H9 (cell line): ENCODE measurements around the gene TMEM132C. TPM values are rescaled to one million over a fixed set of nuclear protein-coding genes. Genes with fewer than 3 reads are reported as not detected.

Experiments used
- DNase-seq: peaks from one replicate; pipeline ENCODE4 v3.0.0-alpha.2; 2017
- H2AFZ ChIP-seq: one replicate; pipeline ENCODE4 v1.6.1; 2013; ENCODE audit warnings: mild to moderate bottlenecking, low read length, control low read depth, moderate library complexity
- H2AK5ac ChIP-seq: 2 replicates; pipeline ENCODE4 v1.6.1; 2013; ENCODE audit warnings: low read length, control low read depth, mixed read lengths; ENCODE audit not compliant: insufficient read length
- H2BK120ac ChIP-seq: one replicate; pipeline ENCODE4 v1.6.1; 2013; ENCODE audit warnings: low read depth, mild to moderate bottlenecking, low read length, control low read depth, inconsistent platforms; ENCODE audit not compliant: poor library complexity, severe bottlenecking
- H2BK12ac ChIP-seq: 2 replicates; pipeline ENCODE4 v1.6.1; 2013; ENCODE audit warnings: low read length, control low read depth, mixed read lengths, low read depth; ENCODE audit not compliant: insufficient read length
- H2BK15ac ChIP-seq: 2 replicates; pipeline ENCODE4 v1.6.1; 2013; ENCODE audit warnings: low read depth, low read length, control low read depth
- H2BK20ac ChIP-seq: one replicate; pipeline ENCODE4 v1.6.1; 2013; ENCODE audit warnings: low read depth, mild to moderate bottlenecking, low read length, control low read depth, inconsistent platforms; ENCODE audit not compliant: poor library complexity, severe bottlenecking
- H2BK5ac ChIP-seq: 2 replicates; pipeline ENCODE4 v1.6.1; 2013; ENCODE audit warnings: low read length, control low read depth, mixed read lengths; ENCODE audit not compliant: insufficient read length
- H3K14ac ChIP-seq: 2 replicates; pipeline ENCODE4 v1.6.1; 2013; ENCODE audit warnings: low read length, control low read depth; ENCODE audit not compliant: insufficient read depth
- H3K18ac ChIP-seq: 2 replicates; pipeline ENCODE4 v1.6.1; 2013; ENCODE audit warnings: low read depth, mild to moderate bottlenecking, mixed read lengths, low read length, control low read depth; ENCODE audit not compliant: insufficient read length
- H3K23ac ChIP-seq: 2 replicates; pipeline ENCODE4 v1.6.1; 2013; ENCODE audit warnings: low read length, control low read depth, mixed read lengths, low read depth; ENCODE audit not compliant: insufficient read length
- H3K23me2 ChIP-seq: 2 replicates; pipeline ENCODE4 v1.6.1; 2013; ENCODE audit warnings: low read depth, mild to moderate bottlenecking, mixed read lengths, low read length, control low read depth; ENCODE audit not compliant: insufficient read length, poor library complexity, severe bottlenecking
- H3K27ac ChIP-seq: 2 replicates; pipeline ENCODE4 v1.5.1; 2013; ENCODE audit warnings: low read length, control low read depth, mixed read lengths, low read depth; ENCODE audit not compliant: insufficient read length
- H3K27me3 ChIP-seq: 2 replicates; pipeline ENCODE4 v1.6.1; 2013; ENCODE audit warnings: low read length, control low read depth, inconsistent platforms; ENCODE audit not compliant: insufficient read depth
- H3K4ac ChIP-seq: 2 replicates; pipeline ENCODE4 v1.6.1; 2013; ENCODE audit warnings: low read depth, mild to moderate bottlenecking, control low read depth, inconsistent platforms, low read length, moderate library complexity
- H3K4me1 ChIP-seq: 2 replicates; pipeline ENCODE4 v1.6.1; 2013; ENCODE audit warnings: low read length, control low read depth, inconsistent platforms; ENCODE audit not compliant: insufficient read depth
- H3K4me2 ChIP-seq: 2 replicates; pipeline ENCODE4 v1.6.1; 2013; ENCODE audit warnings: low read length, control low read depth, mixed read lengths; ENCODE audit not compliant: insufficient read length, insufficient read depth
- H3K56ac ChIP-seq: 2 replicates; pipeline ENCODE4 v1.6.1; 2013; ENCODE audit warnings: low read depth, mild to moderate bottlenecking, mixed read lengths, low read length, control low read depth; ENCODE audit not compliant: insufficient read length
- H3K79me1 ChIP-seq: 2 replicates; pipeline ENCODE4 v1.6.1; 2013; ENCODE audit warnings: low read depth, mild to moderate bottlenecking, moderate library complexity, low read length, control low read depth, inconsistent platforms; ENCODE audit not compliant: insufficient read depth, poor library complexity, severe bottlenecking
- H3K79me2 ChIP-seq: 2 replicates; pipeline ENCODE4 v1.6.1; 2013; ENCODE audit warnings: low read length, control low read depth, inconsistent platforms; ENCODE audit not compliant: insufficient read depth
- H3K9ac ChIP-seq: 2 replicates; pipeline ENCODE4 v1.6.1; 2013; ENCODE audit warnings: low read length, control low read depth, mixed read lengths; ENCODE audit not compliant: insufficient read length; ENCODE audit errors: extremely low read depth
- H3K9me3 ChIP-seq: one replicate; pipeline ENCODE4 v1.6.1; 2013; ENCODE audit warnings: low read depth, low read length, inconsistent platforms; ENCODE audit not compliant: control insufficient read depth
- H3T11ph ChIP-seq: one replicate; pipeline ENCODE4 v1.6.1; 2013; ENCODE audit warnings: mild to moderate bottlenecking, low read length, control low read depth, inconsistent platforms
- H4K20me1 ChIP-seq: one replicate; pipeline ENCODE4 v1.6.1; 2013; ENCODE audit not compliant: control insufficient read depth, insufficient read length, insufficient read depth
- H4K5ac ChIP-seq: 2 replicates; pipeline ENCODE4 v1.6.1; 2013; ENCODE audit warnings: low read depth, mild to moderate bottlenecking, mixed read lengths, low read length, control low read depth; ENCODE audit not compliant: insufficient read length
- H4K8ac ChIP-seq: replicated peaks from 2 replicates; pipeline ENCODE4 v1.6.1; 2013; ENCODE audit warnings: low read length, control low read depth, mixed read lengths, low read depth; ENCODE audit not compliant: insufficient read length
- H4K91ac ChIP-seq: 2 replicates; pipeline ENCODE4 v1.6.1; 2013; ENCODE audit warnings: low read depth, mild to moderate bottlenecking, moderate library complexity, mixed read lengths, low read length, control low read depth; ENCODE audit not compliant: insufficient read length
- H3K27ac Mint-ChIP-seq, 3 experiments: 2 replicates in 2 of 3; 3 replicates in 1 of 3; pipeline ENCODE4 v1.8.0; 2020 to 2021; ENCODE audit warnings: mixed read lengths in 3 of 3, mild to moderate bottlenecking in 1 of 3, moderate library complexity in 1 of 3
- H3K27me3 Mint-ChIP-seq: 2 replicates; pipeline ENCODE4 v1.8.0; 2021; ENCODE audit warnings: low read depth, mild to moderate bottlenecking, moderate library complexity, mixed read lengths
- H3K36me3 Mint-ChIP-seq, 3 experiments: 2 replicates in 2 of 3; 3 replicates in 1 of 3; pipeline ENCODE4 v1.8.0; 2020 to 2021; ENCODE audit warnings: low read depth in 3 of 3, mixed read lengths in 3 of 3; ENCODE audit not compliant: insufficient read depth in 1 of 3
- H3K4me1 Mint-ChIP-seq, 2 experiments: 2 replicates each; pipeline ENCODE4 v1.8.0; 2020; ENCODE audit warnings: mixed read lengths in 2 of 2
- H3K4me3 Mint-ChIP-seq, 2 experiments: 2 replicates in 1 of 2; 3 replicates in 1 of 2; pipeline ENCODE4 v1.8.0; 2020 to 2021; ENCODE audit warnings: mild to moderate bottlenecking in 2 of 2, mixed read lengths in 2 of 2, moderate library complexity in 1 of 2
- H3K9me3 Mint-ChIP-seq, 2 experiments: 2 replicates in 1 of 2; 3 replicates in 1 of 2; pipeline ENCODE4 v1.8.0; 2020; ENCODE audit warnings: mild to moderate bottlenecking in 2 of 2, mixed read lengths in 2 of 2, moderate library complexity in 1 of 2
- CTCF ChIP-seq: fragments of 200-600 bp; sonication (generic); conservative IDR thresholded peaks from 3 replicates; pipeline ENCODE4 v1.8.0; 2021; ENCODE audit warnings: antibody characterized with exemption, mild to moderate bottlenecking
- WGBS: extraction: QIAGEN DNeasy Blood & Tissue Kit; methylation state at CpG from one replicate; pipeline ENCODE4 v1.1.7; 2013; ENCODE audit warnings: missing lambda C conversion rate, low lambda C conversion rate, mixed read lengths; ENCODE audit not compliant: insufficient read length; ENCODE audit errors: extremely low coverage; 5-methylcytosine and 5-hydroxymethylcytosine counted together
- total RNA-seq: library from RNA; stranded (reverse); gene quantifications from 2 replicates; pipeline ENCODE4 v1.2.1, GENCODE V29; 2021

Gene TMEM132C
- total RNA-seq, 1 experiment from 2014 or later: 0.22 TPM

- no peak overlapping the region for H4K5ac ChIP-seq
- no peaks in the 10 kb centered on the region for H3K9me3 ChIP-seq
- peaks cover 26 to 29% of the 10 kb centered on the region in 2 experiments for H3K4me1 Mint-ChIP-seq
- no peaks in the 10 kb centered on the region for H3K27me3 ChIP-seq
- no peak overlapping the region for H3K4ac ChIP-seq
- H2AFZ ChIP-seq: no peak overlapping the region
- H4K91ac ChIP-seq: no peak overlapping the region
- peaks cover 7% of the 10 kb centered on the region; the same call in 1 of the 2 replicates for H3K4me1 ChIP-seq
- no peaks in the 10 kb centered on the region for H4K20me1 ChIP-seq
- peaks cover 0 to 4% of the 10 kb centered on the region in 2 experiments; a peak in 3 of 5 replicates for H3K9me3 Mint-ChIP-seq
- H3K79me1 ChIP-seq: no peaks in the 10 kb centered on the region
- no peak for TF ChIP-seq CTCF
- peak overlapping the region; percentile 12 for H3K4me2 ChIP-seq
- H3K56ac ChIP-seq: no peak overlapping the region
- H2BK120ac ChIP-seq: no peak overlapping the region
- H3K18ac ChIP-seq: peak overlapping the region; percentile 29
- no peak overlapping the region for H2AK5ac ChIP-seq
- H2BK5ac ChIP-seq: no peak overlapping the region
- H4K8ac ChIP-seq: no peak overlapping the region
- H3T11ph ChIP-seq: no peak overlapping the region
- no peaks in the 10 kb centered on the region for H3K23me2 ChIP-seq
- peaks cover 22% of the 10 kb centered on the region for H3K27me3 Mint-ChIP-seq
- H3K79me2 ChIP-seq: no peaks in the 10 kb centered on the region
- no peak overlapping the region for H2BK20ac ChIP-seq
- no peak overlapping the region for H3K9ac ChIP-seq
- peaks cover 0 to 17% (median 0%) of the 10 kb centered on the region in 3 experiments; a peak in 5 of 7 replicates for H3K36me3 Mint-ChIP-seq
- no CpG with 5 or more reads among the region's 8 CpGs for WGBS
- DNase-seq: peak; percentile 49
- H3K27ac Mint-ChIP-seq: peak overlapping the region; percentile 58 to 72 (median 68); a peak in 3 of 7 replicates
- peak overlapping the region; percentile 8 to 13; a peak in 2 of 5 replicates for H3K4me3 Mint-ChIP-seq
- no peak overlapping the region for H3K23ac ChIP-seq
- H2BK15ac ChIP-seq: no peak overlapping the region
- no peak overlapping the region for H3K14ac ChIP-seq
- H2BK12ac ChIP-seq: no peak overlapping the region
- H3K27ac ChIP-seq: no peak overlapping the region
Measured at GRCh38 chr12:128458301-128458974, 191.5 kb downstream of the TMEM132C start.
